Measurements from ENCODE around the gene SRA1.

- TF ChIP-seq CTCF (IDR thresholded peaks at IDR 0.05) (no peak), EP300 (IDR thresholded peaks at IDR 0.05) (no peak), POLR2AphosphoS5 (IDR thresholded peaks at IDR 0.05) (no peak)
Observed at GRCh38 chr5:140571105-140571504, 13.8 kb upstream of the SRA1 start.
